Glutamatergic neuron (in vitro differentiated cells): ENCODE data around the gene HIPK2. TPM values are rescaled to one million over a fixed set of nuclear protein-coding genes. Genes with fewer than 3 reads are reported as not detected.
A peak's percentile ranks its signal among the peaks of the same experiment; 100 is the strongest.

ENCODE experiments used
- DNase-seq: peaks from one replicate; pipeline ENCODE4 v3.0.0; 2022
- H3K27ac Mint-ChIP-seq: one replicate; pipeline ENCODE4 v1.8.0; 2020; ENCODE audit warnings: mild to moderate bottlenecking, mixed read lengths, inconsistent platforms; ENCODE audit not compliant: unreplicated experiment
- H3K27me3 Mint-ChIP-seq: one replicate; pipeline ENCODE4 v1.8.0; 2020; ENCODE audit warnings: mild to moderate bottlenecking, moderate library complexity, mixed read lengths, inconsistent platforms; ENCODE audit not compliant: unreplicated experiment
- H3K36me3 Mint-ChIP-seq: one replicate; pipeline ENCODE4 v1.8.0; 2020; ENCODE audit warnings: mild to moderate bottlenecking, mixed read lengths, inconsistent platforms; ENCODE audit not compliant: unreplicated experiment
- H3K4me1 Mint-ChIP-seq: one replicate; pipeline ENCODE4 v1.8.0; 2020; ENCODE audit warnings: mild to moderate bottlenecking, low read depth, mixed read lengths, inconsistent platforms; ENCODE audit not compliant: unreplicated experiment
- H3K4me3 Mint-ChIP-seq: one replicate; pipeline ENCODE4 v1.8.0; 2020; ENCODE audit warnings: mild to moderate bottlenecking, mixed read lengths, inconsistent platforms; ENCODE audit not compliant: unreplicated experiment
- H3K9me3 Mint-ChIP-seq: one replicate; pipeline ENCODE4 v1.8.0; 2020; ENCODE audit warnings: mild to moderate bottlenecking, moderate library complexity, mixed read lengths, inconsistent platforms; ENCODE audit not compliant: unreplicated experiment
- CTCF ChIP-seq: fragments of 200-600 bp; sonication (generic); IDR thresholded peaks from one replicate; pipeline ENCODE4 v1.5.0; 2021; ENCODE audit not compliant: partially characterized antibody, unreplicated experiment
- total RNA-seq: library from RNA; stranded (reverse); fragmentation: NEBNext Ultra II Directional; extraction: Animal tissue kit (Norgen Biotek cat#: 25700); gene quantifications from one replicate; pipeline ENCODE4 v1.2.1, GENCODE V29; 2021; ENCODE audit not compliant: unreplicated experiment

The HIPK2 gene
- total RNA-seq, 1 donor from 2014 or later = 36.9 TPM

GRCh38 chr7:139651308-139651707 lies 126.5 kb downstream of the HIPK2 start:
- H3K9me3 Mint-ChIP-seq = peaks cover 5% of the 10 kb centered on the region
- peaks cover 3% of the 10 kb centered on the region for H3K27me3 Mint-ChIP-seq
- H3K4me1 Mint-ChIP-seq = peaks cover 44% of the 10 kb centered on the region
- H3K27ac Mint-ChIP-seq = no peak overlapping the region
- no peak for TF ChIP-seq CTCF
- no peak overlapping the region for H3K4me3 Mint-ChIP-seq
- no peaks in the 10 kb centered on the region for H3K36me3 Mint-ChIP-seq
- DNase-seq = no peak

GRCh38 chr7:139650429-139651100 lies 127.2 kb downstream of the HIPK2 start:
- no peak for TF ChIP-seq CTCF
- no peaks in the 10 kb centered on the region for H3K36me3 Mint-ChIP-seq
- H3K4me1 Mint-ChIP-seq = peaks cover 38% of the 10 kb centered on the region
- DNase-seq = no peak
- H3K9me3 Mint-ChIP-seq = peaks cover 4% of the 10 kb centered on the region
- no peak overlapping the region for H3K27ac Mint-ChIP-seq
- peaks cover 1% of the 10 kb centered on the region for H3K27me3 Mint-ChIP-seq
- H3K4me3 Mint-ChIP-seq = no peak overlapping the region

GRCh38 chr7:139648941-139649425 lies 128.8 kb downstream of the HIPK2 start:
- Mint-ChIP-seq H3K4me1 (peaks cover 36% of the 10 kb centered on the region), H3K27me3 (peaks cover 1% of the 10 kb centered on the region), H3K27ac (no peak overlapping the region), H3K4me3 (no peak overlapping the region), H3K9me3 (peaks cover 2% of the 10 kb centered on the region), H3K36me3 (no peaks in the 10 kb centered on the region)
- DNase-seq = no peak
- no peak for TF ChIP-seq CTCF

GRCh38 chr7:139648391-139648861 lies 129.4 kb downstream of the HIPK2 start:
- peak overlapping the region; percentile 67 for H3K27ac Mint-ChIP-seq
- no peak for DNase-seq
- peak overlapping the region; percentile 60 for H3K4me3 Mint-ChIP-seq
- H3K4me1 Mint-ChIP-seq = peaks cover 36% of the 10 kb centered on the region
- H3K36me3 Mint-ChIP-seq = no peaks in the 10 kb centered on the region
- peaks cover 2% of the 10 kb centered on the region for H3K9me3 Mint-ChIP-seq
- TF ChIP-seq CTCF = no peak
- H3K27me3 Mint-ChIP-seq = peaks cover 1% of the 10 kb centered on the region

GRCh38 chr7:139647814-139648390 lies 129.9 kb downstream of the HIPK2 start:
- Mint-ChIP-seq H3K36me3 (no peaks in the 10 kb centered on the region), H3K27me3 (peaks cover 1% of the 10 kb centered on the region), H3K4me3 (peak overlapping the region; percentile 15), H3K9me3 (peaks cover 2% of the 10 kb centered on the region), H3K27ac (no peak overlapping the region), H3K4me1 (peaks cover 36% of the 10 kb centered on the region)
- DNase-seq = no peak
- TF ChIP-seq CTCF = no peak
